Measurements from ENCODE around the gene CSN1S1. TPM values are rescaled to one million over a fixed set of nuclear protein-coding genes. Genes with fewer than 3 reads are reported as not detected.

The CSN1S1 gene
- total and polyA plus RNA-seq, 2 experiments from 2014 or later = 0.21 TPM; not detected in 1

- TF ChIP-seq ETS1 (IDR thresholded peaks at IDR 0.05) (no peak), JUNB (IDR thresholded peaks at IDR 0.05; ENCODE audit: unreplicated experiment) (no peak), REST (IDR thresholded peaks at IDR 0.05; ENCODE audit: unreplicated experiment) (no peak), CTCF (conservative IDR thresholded peaks at IDR 0.05; ENCODE audit: low read depth in 2 of 2) (no peak), CREB1 (CRISPR knock-in tag; IDR thresholded peaks at IDR 0.05; ENCODE audit: low read depth) (no peak), POLR2AphosphoS5 (IDR thresholded peaks at IDR 0.05; ENCODE audit: low read depth) (no peak), NANOG (IDR thresholded peaks at IDR 0.05; ENCODE audit: borderline replicate concordance) (no peak)
- Histone ChIP-seq H2AFZ (no peak overlapping the region), H3K4me2 (no peak overlapping the region), H3K4me3 (no peak overlapping the region), H3K79me2 (replicated peaks; ENCODE audit: insufficient read depth) (no peaks in the 10 kb centered on the region), H3F3A (replicated peaks; ENCODE audit: low read depth) (no peaks in the 10 kb centered on the region), H3K4me1 (ENCODE audit: insufficient read depth) (no peaks in the 10 kb centered on the region), H3K9me2 (ENCODE audit: insufficient read depth) (no peaks in the 10 kb centered on the region), H4K20me1 (replicated peaks; ENCODE audit: insufficient read depth) (no peaks in the 10 kb centered on the region), H3K27me3 (ENCODE audit: insufficient read depth) (no peaks in the 10 kb centered on the region), H3K36me3 (ENCODE audit: insufficient read depth) (no peaks in the 10 kb centered on the region), H3K27ac (ENCODE audit: low read depth) (no peak overlapping the region)
- Mint-ChIP-seq H3K4me3 (no peak overlapping the region), H3K4me1 (no peaks in the 10 kb centered on the region), H3K27me3 (ENCODE audit: insufficient read depth, low read depth, poor library complexity) (no peaks in the 10 kb centered on the region), H3K36me3 (ENCODE audit: low read depth) (no peaks in the 10 kb centered on the region), H3K9me3 (no peaks in the 10 kb centered on the region), H3K27ac (no peak overlapping the region)
- DNase-seq (ENCODE audit: low spot score) (no peak), ATAC-seq (no peak)
These were observed 5.7 kb downstream of the CSN1S1 start for GRCh38 chr4:69936566-69936965.

GRCh38 chr4:69951602-69952001, 20.7 kb downstream of the CSN1S1 start:
- Histone ChIP-seq H3K4me2 (no peak overlapping the region), H3K79me2 (replicated peaks; ENCODE audit: insufficient read depth) (no peaks in the 10 kb centered on the region), H3K4me1 (ENCODE audit: insufficient read depth) (no peaks in the 10 kb centered on the region), H3K36me3 (ENCODE audit: insufficient read depth) (no peaks in the 10 kb centered on the region), H3K4me3 (no peak overlapping the region), H3K27me3 (ENCODE audit: insufficient read depth) (no peaks in the 10 kb centered on the region), H4K20me1 (replicated peaks; ENCODE audit: insufficient read depth) (no peaks in the 10 kb centered on the region), H3K9me2 (ENCODE audit: insufficient read depth) (no peaks in the 10 kb centered on the region), H3K27ac (ENCODE audit: low read depth) (no peak overlapping the region), H3F3A (replicated peaks; ENCODE audit: low read depth) (no peaks in the 10 kb centered on the region), H2AFZ (no peak overlapping the region)
- DNase-seq (ENCODE audit: low spot score) = no peak
- Mint-ChIP-seq H3K36me3 (ENCODE audit: low read depth) (no peaks in the 10 kb centered on the region), H3K4me1 (peaks cover 6% of the 10 kb centered on the region; the same call in 2 of the 3 replicates), H3K4me3 (no peak overlapping the region), H3K27me3 (ENCODE audit: insufficient read depth, low read depth, poor library complexity) (no peaks in the 10 kb centered on the region), H3K27ac (no peak overlapping the region), H3K9me3 (no peaks in the 10 kb centered on the region)
- TF ChIP-seq ZNF331 (CRISPR knock-in tag; IDR thresholded peaks at IDR 0.05; ENCODE audit: low read depth) (no peak), EZH2phosphoT487 (IDR thresholded peaks at IDR 0.05; ENCODE audit: unreplicated experiment) (no peak), EZH2 (IDR thresholded peaks at IDR 0.05; ENCODE audit: low read depth, unreplicated experiment) (no peak), REST (IDR thresholded peaks at IDR 0.05; ENCODE audit: unreplicated experiment) (no peak)
- no peak for ATAC-seq
